K562 (cell line): ENCODE measurements around the gene CHI3L1. TPM values are rescaled to one million over a fixed set of nuclear protein-coding genes. Genes with fewer than 3 reads are reported as not detected.

Source experiments
- ATAC-seq: fragments of 200-7000 bp; cut with Tn5 transposase; 3 replicates; pipeline ENCODE4 v1.9.1; 2020; ENCODE audit warnings: moderate library complexity
- BruUV-seq: library from RNA; stranded (reverse); fragments of 400-500 nt; replicated peaks from 2 replicates; lab custom pipeline; 2021; lab: Mats Ljungman, UMichigan
- CTCF ChIA-PET: fragments of 300-600 bp; formaldehyde crosslinking; extraction: SDS; loops from one replicate; lab custom pipeline; 2021; ENCODE audit warnings: low intra/inter-chr PET ratio; lab: Yijun Ruan, JAX
- POLR2A ChIA-PET: fragments of 300-600, 350-650 bp; sonication (Branson Sonifier 250); formaldehyde crosslinking; extraction: SDS; loops from one replicate; lab custom pipeline; 2021; ENCODE audit warnings: antibody characterized with exemption, inconsistent platforms; lab: Yijun Ruan, JAX
- DNase-seq, 4 experiments: peaks; one replicate each; pipeline versions ENCODE4 v3.0.0 to v3.0.0-alpha.2; 2011 to 2018; ENCODE audit warnings: low spot score in 3 of 4, mixed read lengths in 3 of 4; ENCODE audit errors: extremely low read depth in 1 of 4
- FAIRE-seq: peaks from 2 replicates; lab custom pipeline; 2011; peaks lifted over from hg19 to GRCh38; lab: Jason Lieb, UNC
- H2AFZ ChIP-seq: 2 replicates; pipeline ENCODE4 v1.6.0; 2011; ENCODE audit warnings: low read depth, low read length, control low read depth, inconsistent platforms
- H3K27ac ChIP-seq: fragments of 200-600 bp; 3 replicates; pipeline ENCODE4 v1.8.0; 2011; ENCODE audit warnings: low read depth, mild to moderate bottlenecking, control low read depth, inconsistent platforms, low read length, moderate library complexity, mixed read lengths; ENCODE audit errors: extremely low read depth
- H3K27me3 ChIP-seq, 2 experiments: fragments of 300-600 bp in 1 of 2; 2 replicates in 1 of 2; 3 replicates in 1 of 2; pipeline versions ENCODE4 v1.6.0 to v1.8.0; 2011; ENCODE audit warnings: inconsistent platforms in 2 of 2, low read length in 2 of 2, mild to moderate bottlenecking in 1 of 2, mixed read lengths in 1 of 2, moderate library complexity in 1 of 2; ENCODE audit not compliant: control insufficient read depth in 2 of 2, insufficient read depth in 2 of 2
- H3K36me3 ChIP-seq: fragments of 300-600 bp; 3 replicates; pipeline ENCODE4 v1.8.0; 2011; ENCODE audit warnings: mild to moderate bottlenecking, low read length, inconsistent platforms; ENCODE audit not compliant: control insufficient read depth, insufficient read depth
- H3K4me1 ChIP-seq, 2 experiments: fragments of 200-600 bp in 1 of 2; replicated peaks in 1 of 2; 2 replicates in 1 of 2; 3 replicates in 1 of 2; pipeline versions ENCODE4 v1.5.1 to v1.8.0; 2011; ENCODE audit warnings: inconsistent platforms in 2 of 2, low read length in 2 of 2, mild to moderate bottlenecking in 1 of 2, mixed read lengths in 1 of 2, moderate library complexity in 1 of 2; ENCODE audit not compliant: control insufficient read depth in 2 of 2, insufficient read depth in 2 of 2
- H3K4me2 ChIP-seq: 2 replicates; pipeline ENCODE4 v1.6.1; 2011; ENCODE audit warnings: low read length, control low read depth, inconsistent platforms, mixed read lengths; ENCODE audit not compliant: insufficient read depth
- H3K4me3 ChIP-seq: fragments of 200-600 bp; sonication (generic), shearing (Covaris generic); 2 replicates; pipeline ENCODE4 v1.5.1; 2016; ENCODE audit warnings: control low read depth, inconsistent platforms
- H3K79me2 ChIP-seq: fragments of 200-600 bp; 3 replicates; pipeline ENCODE4 v1.8.0; 2011; ENCODE audit warnings: low read length, inconsistent platforms; ENCODE audit not compliant: control insufficient read depth, insufficient read depth
- H3K9ac ChIP-seq, 2 experiments: 2 replicates each; pipeline versions ENCODE4 v1.6.0 to v1.6.1; 2011; ENCODE audit warnings: low read depth in 2 of 2, low read length in 2 of 2, control low read depth in 1 of 2, inconsistent platforms in 1 of 2, mild to moderate bottlenecking in 1 of 2, mixed read lengths in 1 of 2; ENCODE audit not compliant: insufficient read depth in 1 of 2
- H3K9me1 ChIP-seq: one replicate; pipeline ENCODE4 v1.6.0; 2011; ENCODE audit warnings: inconsistent platforms, mild to moderate bottlenecking, low read length, moderate library complexity; ENCODE audit not compliant: control insufficient read depth, insufficient read depth
- H3K9me3 ChIP-seq: replicated peaks from 2 replicates; pipeline ENCODE4 v1.5.1; 2011; ENCODE audit warnings: low read depth, low read length, inconsistent platforms; ENCODE audit not compliant: control insufficient read depth, insufficient read depth
- H4K20me1 ChIP-seq: replicated peaks from 2 replicates; pipeline ENCODE4 v1.6.1; 2011; ENCODE audit warnings: low read length, inconsistent platforms, mixed read lengths; ENCODE audit not compliant: control insufficient read depth, insufficient read depth
- ESRRB ChIP-seq: fragments of 250-450 bp; sonication (Bioruptor Pico); IDR thresholded peaks from 2 replicates; pipeline ENCODE4 v1.5.0; 2020; ENCODE audit warnings: mild to moderate bottlenecking, moderate library complexity, borderline replicate concordance
- NRF1 ChIP-seq, 2 experiments: fragments of 450-650 bp; IDR thresholded peaks in 1 of 2; conservative IDR thresholded peaks in 1 of 2; 2 replicates each; pipeline ENCODE4 v1.6.1; 2014; ENCODE audit warnings: mild to moderate bottlenecking in 2 of 2
- WGBS: fragments of 100-300 bp; shearing (Covaris generic); methylation state at CpG from one replicate; pipeline ENCODE4 v1.1.6; 2016; ENCODE audit warnings: low coverage, mixed read lengths; ENCODE audit not compliant: insufficient coverage; ENCODE audit errors: missing lambda C conversion rate; 5-methylcytosine and 5-hydroxymethylcytosine counted together
- in situ Hi-C: fragments of 300-500 bp; cut with MboI; formaldehyde crosslinking; loops from 4 replicates; pipeline ENCODE4 v1.15.0; 2018; ENCODE audit warnings: inconsistent platforms, mixed read lengths
- intact Hi-C: fragments of 100-400 bp; cut with micrococcal nuclease; formaldehyde crosslinking; loops from 2 replicates; pipeline ENCODE4 v1.14.2; 2022
- polyA plus RNA-seq, 8 experiments: library from polyadenylated mRNA; depleted of rRNA in 4 of 8; stranded (reverse) in 5 of 8; unstranded in 3 of 8; fragments of >200 nt; fragmentation: Nextera tagmentation in 2 of 8; fragmentation: Illumina TruSeq in 1 of 8; extraction: Ambion mirVana in 2 of 8; extraction: Trizol in 1 of 8; gene quantifications; 2 replicates each; pipeline versions ENCODE4 v1.2.1 to v1.2.3, GENCODE V29; 2011 to 2014; ENCODE audit warnings: inconsistent platforms in 1 of 8, missing spikeins in 1 of 8
- total RNA-seq, 7 experiments: library from RNA; depleted of rRNA in 6 of 7; stranded (reverse); fragments of >200 nt in 6 of 7; fragmentation: Illumina TruSeq in 2 of 7; extraction: Trizol in 2 of 7; gene quantifications; 2 replicates each; pipeline versions ENCODE4 v1.2.1 to v1.2.3, GENCODE V29; 2011 to 2021; ENCODE audit warnings: low replicate concordance in 1 of 7

Gene CHI3L1
- total and polyA plus RNA-seq, 9 of the 15 experiments (the other 6 are each of a cell fraction or from before 2014, with no cell fraction given) = not detected

- no peak overlapping the region for H3K4me2 ChIP-seq
- FAIRE-seq (no peak), DNase-seq (no peak), ATAC-seq (no peak)
- BruUV-seq = no TSS peak
- no peak overlapping the region for H2AFZ ChIP-seq
- intact Hi-C loops = loop anchor here (1.0 kb wide), 2 partner anchors 53 to 132 kb away; no protein-coding TSS in a partner anchor
- peaks cover 10 to 64% of the 10 kb centered on the region in 2 experiments; a peak in 4 of 5 replicates for H3K27me3 ChIP-seq
- H3K27ac ChIP-seq = no peak overlapping the region
- no peaks in the 10 kb centered on the region for H3K36me3 ChIP-seq
- peaks cover 0 to 11% of the 10 kb centered on the region in 2 experiments; a peak in 1 of 5 replicates for H3K4me1 ChIP-seq
- 6% methylated on average over 22 of the region's 22 CpGs for WGBS
- H3K4me3 ChIP-seq = no peak overlapping the region
- H3K9ac ChIP-seq = no peak overlapping the region
- H3K9me3 ChIP-seq = no peaks in the 10 kb centered on the region
- H3K79me2 ChIP-seq = no peaks in the 10 kb centered on the region
- CTCF ChIA-PET = interaction anchor here (0.6 to 3.5 kb wide), 5 partner anchors 33 to 132 kb away, joined by 3 to 27 read pairs (median 6); no protein-coding TSS in a partner anchor
- H4K20me1 ChIP-seq = peaks cover 24% of the 10 kb centered on the region; the same call in 1 of the 2 replicates
- no peaks in the 10 kb centered on the region for H3K9me1 ChIP-seq
- POLR2A ChIA-PET = interaction anchor here (0.5 to 1.5 kb wide), 6 partner anchors 9 to 1582 kb away, joined by 3 to 5 read pairs (median 3); no protein-coding TSS in a partner anchor
- in situ Hi-C loops = no loop called here
- TF ChIP-seq NRF1 (conservative IDR thresholded peaks at IDR 0.05 in 1 of 2, IDR thresholded peaks at IDR 0.05 in 1 of 2) (peak; percentile 85 to 88), ESRRB (no peak)
Observed at GRCh38 chr1:203171341-203172183, 14.9 kb downstream of the CHI3L1 start.
